ENCODE results near the gene OSBPL3. TPM values are rescaled to one million over a fixed set of nuclear protein-coding genes. Genes with fewer than 3 reads are reported as not detected.

OSBPL3 gene
- total and polyA plus RNA-seq, 2 donors (not counting 1 experiment from before 2014, with no cell fraction given), result 22.7 to 70.2 TPM

- Histone ChIP-seq H3K27ac (ENCODE audit: insufficient read depth, low read length) (no peak overlapping the region), H3K4me1 (ENCODE audit: control insufficient read depth, extremely low read depth, insufficient read depth, low read length) (no peaks in the 10 kb centered on the region)
Measured at GRCh38 chr7:24769014-24769830, 210.8 kb downstream of the OSBPL3 start.

GRCh38 chr7:24767878-24768569, 212.0 kb downstream of the OSBPL3 start:
- no peaks in the 10 kb centered on the region for H3K9me3 ChIP-seq (ENCODE audit: control insufficient read depth, insufficient read depth, low read depth, low read length)
- TF ChIP-seq EZH2 (IDR thresholded peaks at IDR 0.05; ENCODE audit: low read length, missing control alignments) (no peak), CTCF (conservative IDR thresholded peaks at IDR 0.05 in 1 of 2, IDR thresholded peaks at IDR 0.05 in 1 of 2; ENCODE audit: low read depth in 1 of 2, low read length in 2 of 2) (peak in 1 of 2 donors; percentile 15)
- H3K9ac ChIP-seq (ENCODE audit: insufficient read depth, low read length), result no peak overlapping the region

More at GRCh38 chr7:24769014-24769830, 210.8 kb downstream of the OSBPL3 start:
- H3K36me3 ChIP-seq (ENCODE audit: control insufficient read depth, insufficient read depth, low read length), result no peaks in the 10 kb centered on the region
- no peak for DNase-seq (ENCODE audit: low read depth in 2 of 2)
- no peak overlapping the region for H2AFZ ChIP-seq (ENCODE audit: low read length)
- H3K4me3 ChIP-seq (replicated peaks in 1 of 4; ENCODE audit: control extremely low read depth in 1 of 4, insufficient read depth in 1 of 4, low read depth in 3 of 4, low read length in 4 of 4), result no peak overlapping the region
- H3K9ac ChIP-seq (ENCODE audit: insufficient read depth, low read length), result no peak overlapping the region
- H3K9me3 ChIP-seq (ENCODE audit: control insufficient read depth, insufficient read depth, low read depth, low read length), result no peaks in the 10 kb centered on the region
- no peak overlapping the region for H3K4me2 ChIP-seq (ENCODE audit: extremely low read depth, insufficient read depth, low read length)
- TF ChIP-seq EZH2 (IDR thresholded peaks at IDR 0.05; ENCODE audit: low read length, missing control alignments), result no peak
- no peak for TF ChIP-seq CTCF (conservative IDR thresholded peaks at IDR 0.05 in 1 of 2, IDR thresholded peaks at IDR 0.05 in 1 of 2; ENCODE audit: low read depth in 1 of 2, low read length in 2 of 2)
- H3K27me3 ChIP-seq (ENCODE audit: control insufficient read depth, insufficient read depth, low read length), result no peaks in the 10 kb centered on the region
- H4K20me1 ChIP-seq (ENCODE audit: control insufficient read depth, extremely low read depth, insufficient read depth, low read length), result no peaks in the 10 kb centered on the region
- H3K79me2 ChIP-seq (ENCODE audit: control insufficient read depth, insufficient read depth, low read length), result no peaks in the 10 kb centered on the region

GRCh38 chr7:24764972-24765744, 214.8 kb downstream of the OSBPL3 start:
- H3K79me2 ChIP-seq (ENCODE audit: control insufficient read depth, insufficient read depth, low read length), result no peaks in the 10 kb centered on the region
- H3K9me3 ChIP-seq (ENCODE audit: control insufficient read depth, insufficient read depth, low read depth, low read length), result no peaks in the 10 kb centered on the region
- no peak for TF ChIP-seq CTCF (conservative IDR thresholded peaks at IDR 0.05 in 1 of 2, IDR thresholded peaks at IDR 0.05 in 1 of 2; ENCODE audit: low read depth in 1 of 2, low read length in 2 of 2)
- TF ChIP-seq EZH2 (IDR thresholded peaks at IDR 0.05; ENCODE audit: low read length, missing control alignments), result no peak
- H3K4me3 ChIP-seq (replicated peaks in 1 of 4; ENCODE audit: control extremely low read depth in 1 of 4, insufficient read depth in 1 of 4, low read depth in 3 of 4, low read length in 4 of 4), result no peak overlapping the region
- no peaks in the 10 kb centered on the region for H3K4me1 ChIP-seq (ENCODE audit: control insufficient read depth, extremely low read depth, insufficient read depth, low read length)
- H4K20me1 ChIP-seq (ENCODE audit: control insufficient read depth, extremely low read depth, insufficient read depth, low read length), result no peaks in the 10 kb centered on the region
- H3K27ac ChIP-seq (ENCODE audit: insufficient read depth, low read length), result no peak overlapping the region
- peak in 1 of 2 donors; percentile 78 for DNase-seq (ENCODE audit: low read depth in 2 of 2)
- no peak overlapping the region for H3K9ac ChIP-seq (ENCODE audit: insufficient read depth, low read length)
- no peaks in the 10 kb centered on the region for H3K36me3 ChIP-seq (ENCODE audit: control insufficient read depth, insufficient read depth, low read length)
- H3K4me2 ChIP-seq (ENCODE audit: extremely low read depth, insufficient read depth, low read length), result no peak overlapping the region
- no peaks in the 10 kb centered on the region for H3K27me3 ChIP-seq (ENCODE audit: control insufficient read depth, insufficient read depth, low read length)
- no peak overlapping the region for H2AFZ ChIP-seq (ENCODE audit: low read length)

More at GRCh38 chr7:24767878-24768569, 212.0 kb downstream of the OSBPL3 start:
- Histone ChIP-seq H3K79me2 (ENCODE audit: control insufficient read depth, insufficient read depth, low read length) (no peaks in the 10 kb centered on the region), H4K20me1 (ENCODE audit: control insufficient read depth, extremely low read depth, insufficient read depth, low read length) (no peaks in the 10 kb centered on the region), H2AFZ (ENCODE audit: low read length) (no peak overlapping the region), H3K27me3 (ENCODE audit: control insufficient read depth, insufficient read depth, low read length) (no peaks in the 10 kb centered on the region), H3K4me3 (replicated peaks in 1 of 4; ENCODE audit: control extremely low read depth in 1 of 4, insufficient read depth in 1 of 4, low read depth in 3 of 4, low read length in 4 of 4) (no peak overlapping the region), H3K4me1 (ENCODE audit: control insufficient read depth, extremely low read depth, insufficient read depth, low read length) (no peaks in the 10 kb centered on the region), H3K4me2 (ENCODE audit: extremely low read depth, insufficient read depth, low read length) (no peak overlapping the region), H3K36me3 (ENCODE audit: control insufficient read depth, insufficient read depth, low read length) (no peaks in the 10 kb centered on the region), H3K27ac (ENCODE audit: insufficient read depth, low read length) (no peak overlapping the region)
- no peak for DNase-seq (ENCODE audit: low read depth in 2 of 2)

All from fibroblast of lung (primary cell).